HTERT RPE-1 (cell line): Measurements from ENCODE around the gene CITED2.
"Not testable (repeated sequence)": the region's sequence is repeated elsewhere in the genome, so short reads cannot be mapped to it uniquely, and the experiment has no call there.

Experiments
- in situ Hi-C: fragments of 300-500 bp; cut with MboI; formaldehyde crosslinking; loops from 4 replicates; pipeline ENCODE4 v1.14.3; 2020; ENCODE audit warnings: low sequenced_read_pairs

The CITED2 gene

GRCh38 chr6:139367810-139368351 lies 6.6 kb downstream of the CITED2 start:
- in situ Hi-C loops, result no loop called here

- in situ Hi-C loops, result no loop called here
These were observed 9.5 kb downstream of the CITED2 start for GRCh38 chr6:139364982-139365379.

- in situ Hi-C loops, result no loop called here
These were observed 10.0 kb downstream of the CITED2 start for GRCh38 chr6:139364302-139364981.

GRCh38 chr6:139363797-139364196 lies 10.7 kb downstream of the CITED2 start:
- in situ Hi-C loops, result not testable (repeated sequence)

- in situ Hi-C loops, result not testable (repeated sequence)
These were observed 11.3 kb downstream of the CITED2 start for GRCh38 chr6:139363123-139363522.

GRCh38 chr6:139361211-139361610 lies 13.2 kb downstream of the CITED2 start:
- in situ Hi-C loops, result no loop called here

GRCh38 chr6:139356924-139357323 lies 17.5 kb downstream of the CITED2 start:
- in situ Hi-C loops, result no loop called here

GRCh38 chr6:139355777-139356445 lies 18.5 kb downstream of the CITED2 start:
- in situ Hi-C loops, result no loop called here

GRCh38 chr6:139355172-139355571 lies 19.3 kb downstream of the CITED2 start:
- in situ Hi-C loops, result no loop called here

GRCh38 chr6:139354189-139354588 lies 20.3 kb downstream of the CITED2 start:
- in situ Hi-C loops, result no loop called here

GRCh38 chr6:139349464-139350020 lies 24.9 kb downstream of the CITED2 start:
- in situ Hi-C loops, result no loop called here

GRCh38 chr6:139346392-139346791 lies 28.1 kb downstream of the CITED2 start:
- in situ Hi-C loops, result no loop called here

- in situ Hi-C loops, result no loop called here
These were observed 30.1 kb downstream of the CITED2 start for GRCh38 chr6:139344186-139344963.

GRCh38 chr6:139343052-139343750 lies 31.2 kb downstream of the CITED2 start:
- in situ Hi-C loops, result no loop called here

- in situ Hi-C loops, result no loop called here
These were observed 33.4 kb downstream of the CITED2 start for GRCh38 chr6:139341060-139341459.

- in situ Hi-C loops, result no loop called here
These were observed 35.7 kb downstream of the CITED2 start for GRCh38 chr6:139338795-139339194.

- in situ Hi-C loops, result no loop called here
These were observed 36.6 kb downstream of the CITED2 start for GRCh38 chr6:139337830-139338229.

- in situ Hi-C loops, result no loop called here
These were observed 37.4 kb downstream of the CITED2 start for GRCh38 chr6:139337001-139337400.

- in situ Hi-C loops, result no loop called here
These were observed 38.0 kb downstream of the CITED2 start for GRCh38 chr6:139336488-139336887.

- in situ Hi-C loops, result no loop called here
These were observed 38.8 kb downstream of the CITED2 start for GRCh38 chr6:139335447-139336210.
